ENCODE results near the gene A3GALT2. TPM values are rescaled to one million over a fixed set of nuclear protein-coding genes. Genes with fewer than 3 reads are reported as not detected.

A3GALT2 gene
- total RNA-seq, 2 donors from 2014 or later, result 0.24 TPM; not detected in 1

Small RNA genes within 50 kb of the gene (microRNA-seq; reads per million reads assigned to microRNA genes)
- 63.2 to 68.7 reads per million in 2 donors for gene MIR3605 (ENCODE audit: borderline microRNAs expressed in 2 of 2)

Other genes starting within 250 kb of the A3GALT2 start
- gene AZIN2, start 239.9 kb downstream of the A3GALT2 start, total RNA-seq, result 1 to 10 TPM; 4.0 to 4.7 TPM
- 1 to 10 TPM; 5.0 to 5.2 TPM for gene TRIM62, start 139.1 kb downstream of the A3GALT2 start, total RNA-seq
- 10 to 100 TPM; 25.8 to 37.0 TPM for gene ZNF362, start 64.6 kb downstream of the A3GALT2 start, total RNA-seq
- 100 to 1,000 TPM in 1 of 2 donors, 10 to 100 TPM in 1; 98.3 to 127 TPM for gene PHC2, start 110.0 kb upstream of the A3GALT2 start, total RNA-seq
- 1 to 10 TPM; 5.1 to 5.7 TPM for gene ZSCAN20, start 151.5 kb upstream of the A3GALT2 start, total RNA-seq

Measured in posterior vena cava (tissue), 2 donors.